ENCODE measurements around the gene CDH23.

CDH23 gene

DNA sequence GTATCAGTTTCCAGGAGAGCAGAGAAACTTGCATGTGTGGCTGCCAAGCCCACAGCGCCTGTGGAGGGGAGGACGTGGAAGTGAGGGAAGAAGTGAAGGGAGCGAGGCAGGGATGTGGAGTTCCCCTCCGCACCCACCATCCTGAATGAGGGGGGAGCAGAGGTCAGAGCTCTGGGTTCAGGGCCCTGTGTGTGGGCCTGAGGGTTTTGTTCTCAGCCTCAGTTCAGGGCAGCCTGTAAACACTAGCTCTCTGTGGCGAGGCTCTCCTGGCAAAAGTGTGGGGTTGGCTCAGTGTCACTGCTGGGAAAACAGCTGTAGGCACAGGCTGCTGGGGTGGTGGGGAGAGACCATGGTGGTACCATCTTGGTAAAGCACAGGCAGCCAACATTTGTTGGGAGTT, 214.4 kb downstream of the CDH23 start:
- in situ Hi-C loops (cut with HindIII; ENCODE audit: low sequenced_read_pairs): no loop called here

DNA sequence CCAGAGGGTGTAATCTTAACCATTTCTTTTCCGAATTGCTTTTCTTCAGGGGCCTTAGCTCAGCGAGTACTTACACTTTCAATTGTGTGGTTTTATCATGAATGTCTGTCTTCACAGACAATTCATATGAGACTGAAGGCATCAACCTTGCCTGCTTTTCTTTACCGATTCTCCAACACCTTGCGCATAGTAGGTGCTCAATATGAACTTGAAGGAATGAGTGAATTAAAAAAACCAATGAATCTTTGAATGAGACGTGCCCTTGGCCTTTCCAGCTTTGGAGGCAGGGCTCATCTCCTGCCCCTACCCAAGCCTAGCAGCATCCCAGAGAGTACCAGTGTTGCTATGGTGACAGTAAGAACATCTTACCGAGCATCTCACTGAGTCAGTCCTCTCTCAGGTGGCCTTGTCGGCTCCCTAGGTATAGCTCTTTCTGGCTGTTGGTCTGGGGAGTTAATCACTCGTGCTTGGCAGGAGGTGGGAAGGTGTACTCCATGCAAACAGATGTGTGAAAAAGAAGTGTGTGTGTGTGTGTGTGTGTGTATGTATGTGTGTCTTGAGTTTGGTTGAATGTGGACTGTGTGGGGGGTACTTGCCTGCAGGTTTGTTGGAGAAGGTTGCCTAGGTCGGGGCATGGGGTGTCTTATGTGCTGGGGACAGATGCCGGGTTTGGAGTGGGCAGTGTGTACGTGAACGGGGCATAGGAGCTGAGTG, 215.1 kb downstream of the CDH23 start:
- in situ Hi-C loops (cut with HindIII; ENCODE audit: low sequenced_read_pairs): no loop called here

DNA sequence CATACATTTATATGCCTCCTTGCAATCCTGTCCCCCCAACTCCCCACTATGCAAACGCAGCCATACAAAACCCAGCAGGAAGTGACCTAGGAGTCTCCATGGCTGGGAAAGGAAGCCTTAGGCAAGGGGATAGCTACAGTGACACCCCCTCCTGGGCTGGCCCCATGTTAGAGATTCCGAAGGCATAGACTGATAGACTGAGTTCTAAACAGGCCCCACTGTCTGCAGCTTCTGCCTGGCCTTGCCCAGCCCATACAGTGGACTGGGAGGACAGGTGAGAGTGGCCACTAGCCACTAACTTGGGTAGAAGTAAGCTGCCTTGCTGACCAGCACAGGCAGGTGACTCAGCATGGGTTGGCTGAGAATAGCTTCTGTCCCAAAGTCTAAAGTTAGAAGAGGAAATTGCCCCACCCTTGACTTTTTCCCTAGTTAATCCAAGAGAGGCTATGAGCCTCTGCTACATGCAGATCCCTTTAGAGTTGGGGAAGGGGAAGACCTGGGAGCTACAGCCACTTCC, 216.6 kb downstream of the CDH23 start:
- in situ Hi-C loops (cut with HindIII; ENCODE audit: low sequenced_read_pairs): no loop called here

DNA sequence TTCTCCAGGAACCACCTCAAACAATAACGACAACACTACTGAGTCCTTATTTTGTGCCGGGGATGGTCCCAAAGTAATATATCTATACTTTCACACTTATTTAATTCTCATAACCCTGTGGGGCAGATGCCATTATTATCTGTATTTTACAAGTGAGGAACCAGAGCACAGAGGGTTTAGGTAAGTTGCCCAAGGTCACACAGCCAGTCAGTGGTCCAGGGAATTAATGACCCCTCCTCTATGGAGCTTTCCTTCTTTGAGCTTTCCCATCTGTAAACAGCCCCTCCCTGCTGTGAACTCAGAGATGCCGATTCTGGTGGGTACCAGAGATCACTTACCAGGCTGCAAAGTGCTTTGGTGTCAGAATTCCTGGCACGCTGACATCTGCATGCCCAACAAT, 217.2 kb downstream of the CDH23 start:
- in situ Hi-C loops (cut with HindIII; ENCODE audit: low sequenced_read_pairs): no loop called here

DNA sequence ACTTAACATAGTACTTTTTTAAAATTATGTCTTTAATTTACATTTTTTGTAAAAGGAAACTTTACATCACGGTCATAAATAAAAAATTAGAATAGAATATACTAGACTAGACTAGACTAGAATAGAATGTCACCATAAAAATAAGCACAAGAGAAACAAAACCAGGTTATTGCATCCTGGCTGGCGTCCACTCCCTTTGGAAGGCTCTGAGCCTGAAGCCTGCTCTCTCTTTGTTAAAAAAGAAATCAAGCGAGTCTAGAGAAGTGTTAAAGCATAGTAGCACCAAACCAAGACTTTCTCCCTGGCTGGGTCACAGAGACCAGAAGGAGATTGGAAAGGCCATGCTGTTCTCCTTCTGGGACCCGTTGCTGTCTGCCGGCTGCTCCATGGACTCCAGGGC, 218.2 kb downstream of the CDH23 start:
- in situ Hi-C loops (cut with HindIII; ENCODE audit: low sequenced_read_pairs): no loop called here

DNA sequence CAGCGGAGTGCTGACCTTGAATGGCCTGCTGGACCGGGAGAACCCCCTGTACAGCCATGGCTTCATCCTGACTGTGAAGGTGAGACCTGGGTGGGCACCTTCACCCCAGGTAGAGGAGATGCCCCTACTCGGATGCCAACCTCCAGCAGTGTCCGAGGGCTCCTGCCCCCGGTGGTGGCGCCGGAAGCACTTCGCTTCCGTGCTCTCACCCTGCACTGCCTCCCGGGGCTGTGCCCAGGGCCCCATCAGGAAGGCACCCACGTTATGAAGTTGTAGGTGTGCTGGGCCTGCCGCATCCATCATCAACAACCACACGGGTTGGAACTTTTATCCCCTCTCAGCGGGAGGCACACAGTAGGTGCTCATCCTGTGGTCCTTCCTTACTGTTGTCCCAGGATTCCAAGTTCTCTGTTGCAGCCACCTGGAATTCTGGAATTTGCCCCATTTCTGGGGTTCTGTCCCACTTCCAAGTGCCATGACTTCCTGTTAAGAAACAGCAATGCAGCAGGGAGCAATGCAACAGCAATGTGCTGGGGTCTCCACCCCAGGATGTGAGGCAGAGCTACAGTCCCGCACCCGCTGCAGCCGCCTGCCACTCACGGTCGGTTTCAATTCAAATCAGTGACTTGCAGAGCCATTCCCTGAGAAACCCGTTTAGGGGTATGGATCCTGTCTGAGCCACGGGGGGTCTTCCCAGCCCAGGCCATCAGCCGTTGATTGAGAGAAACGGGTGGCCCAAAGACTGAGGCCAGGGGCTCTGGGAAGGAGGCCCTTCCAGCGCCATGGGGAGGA, 219.0 kb downstream of the CDH23 start:
- in situ Hi-C loops (cut with HindIII; ENCODE audit: low sequenced_read_pairs): no loop called here

DNA sequence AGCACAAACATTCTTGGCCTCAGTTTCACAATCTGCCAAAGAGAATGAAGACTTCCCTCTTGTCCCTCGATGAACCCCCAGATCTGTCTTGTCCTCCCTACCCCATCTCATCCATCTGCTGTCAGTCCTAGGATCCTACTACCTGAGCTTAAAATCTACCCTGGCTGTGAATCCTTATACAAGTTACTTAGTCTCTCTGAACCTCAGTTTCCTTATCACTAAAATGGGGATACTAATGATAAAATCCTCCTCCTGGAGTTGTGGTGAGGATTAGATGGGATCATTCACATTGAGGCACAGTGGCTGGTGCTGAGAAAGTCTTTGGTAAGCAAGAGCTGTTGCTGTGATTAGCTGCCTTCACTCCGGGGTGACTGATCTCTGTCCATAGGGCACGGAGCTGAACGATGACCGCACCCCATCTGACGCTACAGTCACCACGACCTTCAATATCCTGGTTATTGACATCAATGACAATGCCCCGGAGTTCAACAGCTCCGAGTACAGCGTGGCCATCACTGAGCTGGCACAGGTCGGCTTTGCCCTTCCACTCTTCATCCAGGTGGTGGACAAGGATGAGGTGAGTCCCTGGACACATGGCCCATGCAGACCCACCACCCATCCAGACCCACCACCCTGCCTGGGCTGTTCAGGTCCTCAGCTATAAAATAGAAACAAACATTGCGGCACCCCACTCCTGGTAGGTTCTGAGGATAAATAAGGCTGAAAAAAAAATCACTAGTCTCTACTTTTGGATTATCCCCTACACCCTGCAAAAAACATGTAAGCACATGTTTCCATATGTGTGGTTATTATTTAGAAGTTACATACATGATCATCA, 220.3 kb downstream of the CDH23 start:
- in situ Hi-C loops (cut with HindIII; ENCODE audit: low sequenced_read_pairs): no loop called here

DNA sequence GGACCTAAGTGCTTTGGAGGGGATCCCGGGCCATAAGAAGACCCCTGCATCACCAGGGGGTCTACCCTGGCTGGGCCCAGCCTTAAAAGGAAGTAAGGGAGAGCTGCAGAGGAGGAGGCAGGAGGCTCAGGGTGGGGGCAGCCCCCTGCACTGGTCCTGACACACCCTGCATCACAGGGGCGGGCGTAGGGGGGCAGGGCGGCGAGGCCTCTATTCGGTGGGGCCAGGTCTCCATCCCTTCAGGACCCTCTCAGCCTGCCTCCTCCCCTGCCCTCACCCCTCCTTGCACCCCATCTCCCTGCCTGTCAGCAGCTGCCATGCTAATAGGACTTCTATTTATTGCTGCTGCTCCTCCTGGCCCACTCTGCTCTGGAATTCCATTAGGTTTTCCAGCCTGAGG, 221.5 kb downstream of the CDH23 start:
- in situ Hi-C loops (cut with HindIII; ENCODE audit: low sequenced_read_pairs): no loop called here

DNA sequence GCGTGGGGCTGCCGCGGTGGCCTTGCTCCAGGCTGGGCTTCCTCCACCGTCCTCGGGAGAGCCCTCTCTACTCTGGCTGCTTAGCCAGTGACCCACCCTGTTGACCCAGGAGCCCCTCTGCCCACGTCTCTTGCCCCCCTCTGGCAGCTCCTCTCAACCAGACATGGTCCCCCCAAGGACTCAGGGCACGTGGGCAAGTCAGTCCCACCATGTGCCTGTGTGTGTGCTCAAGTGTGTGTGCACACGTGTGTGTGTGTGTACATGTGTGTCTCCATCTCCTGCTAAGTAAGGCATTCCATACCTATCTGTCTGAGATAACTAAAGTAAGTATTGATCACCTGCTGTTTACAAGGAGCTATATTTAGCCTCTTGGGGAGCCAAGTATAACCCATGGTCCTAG, 221.9 kb downstream of the CDH23 start:
- in situ Hi-C loops (cut with HindIII; ENCODE audit: low sequenced_read_pairs): no loop called here

DNA sequence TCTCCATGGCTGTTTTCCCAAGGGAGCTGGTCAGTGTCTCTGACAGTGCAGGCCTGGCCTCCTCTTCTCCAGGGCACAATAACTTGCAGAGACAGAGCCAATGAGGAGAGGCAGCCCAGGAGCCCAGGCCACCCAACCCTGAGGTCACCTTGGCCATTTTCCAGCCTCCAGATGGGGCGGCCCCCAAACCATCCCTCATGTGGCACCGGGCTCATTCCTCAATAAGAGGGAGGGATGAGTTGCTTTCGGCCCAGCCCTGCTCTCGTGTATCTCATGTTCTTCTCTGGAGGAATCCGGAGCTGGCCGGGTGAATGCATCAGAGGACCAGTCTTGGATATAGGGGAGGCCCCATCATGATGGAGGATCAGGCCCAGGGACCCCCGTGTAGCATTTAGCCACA, 223.9 kb downstream of the CDH23 start:
- in situ Hi-C loops (cut with HindIII; ENCODE audit: low sequenced_read_pairs): no loop called here

DNA sequence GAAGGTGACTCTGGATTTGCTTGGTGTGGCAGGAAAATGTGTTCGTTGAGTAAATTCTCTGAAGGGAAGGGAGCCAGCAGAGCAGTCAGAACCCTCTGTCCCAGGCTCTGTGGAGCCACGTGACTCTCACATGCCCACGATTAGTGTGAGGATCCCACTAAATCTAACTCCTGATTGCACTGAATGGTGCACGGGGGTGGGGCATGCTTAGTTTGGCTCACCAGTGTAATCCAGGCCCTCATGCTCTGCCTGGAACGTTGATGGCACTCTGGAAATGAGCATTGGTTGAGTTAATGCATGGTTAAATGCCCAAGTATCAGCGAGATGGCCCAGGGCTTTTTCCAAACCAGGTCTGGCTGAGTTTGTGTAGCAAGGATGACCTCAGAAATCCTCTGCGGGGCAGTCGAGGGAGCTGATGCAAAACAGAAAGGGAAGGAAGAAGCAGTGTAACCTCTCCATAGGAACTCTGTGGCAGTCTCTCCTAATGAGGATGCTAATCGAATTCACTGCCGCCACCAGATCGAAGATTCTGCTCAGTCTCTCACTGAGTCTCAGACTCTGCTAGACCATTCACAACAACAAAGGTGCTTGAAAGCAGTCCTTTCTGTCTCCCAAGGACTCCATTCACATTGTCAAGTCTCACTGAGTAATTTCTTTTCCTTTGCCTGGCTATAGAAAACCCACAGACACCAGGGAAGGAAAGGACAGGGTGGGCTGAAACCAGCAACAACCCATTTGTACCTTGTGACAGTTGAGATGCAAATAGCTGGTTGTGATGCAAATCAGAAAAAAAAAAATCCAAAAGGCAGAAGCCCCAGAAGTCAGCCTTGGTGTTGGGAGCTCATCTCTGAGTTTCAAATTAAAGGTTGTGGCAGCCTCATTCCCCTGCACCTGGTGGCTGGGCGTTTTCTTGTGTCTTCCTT, 224.8 kb downstream of the CDH23 start:
- in situ Hi-C loops (cut with HindIII; ENCODE audit: low sequenced_read_pairs): no loop called here

DNA sequence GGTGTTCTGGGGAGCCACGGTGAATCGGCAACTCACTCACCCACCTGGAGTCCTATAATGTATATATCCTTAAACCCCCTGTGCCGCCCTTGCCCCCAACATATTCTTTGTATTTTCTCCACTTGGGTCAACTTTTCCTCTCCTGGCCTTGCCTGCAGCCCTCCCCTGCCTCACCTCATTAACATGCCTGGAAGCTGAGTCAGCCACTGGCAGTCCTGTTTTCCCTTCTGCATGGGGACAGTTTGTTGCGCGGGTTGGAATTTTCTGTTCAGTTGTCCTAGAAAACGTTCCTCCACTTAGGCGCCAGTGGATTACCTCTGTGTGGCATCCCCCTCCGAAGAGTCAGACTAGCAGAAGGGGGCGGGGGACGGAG, 225.4 kb downstream of the CDH23 start:
- in situ Hi-C loops (cut with HindIII; ENCODE audit: low sequenced_read_pairs): no loop called here

DNA sequence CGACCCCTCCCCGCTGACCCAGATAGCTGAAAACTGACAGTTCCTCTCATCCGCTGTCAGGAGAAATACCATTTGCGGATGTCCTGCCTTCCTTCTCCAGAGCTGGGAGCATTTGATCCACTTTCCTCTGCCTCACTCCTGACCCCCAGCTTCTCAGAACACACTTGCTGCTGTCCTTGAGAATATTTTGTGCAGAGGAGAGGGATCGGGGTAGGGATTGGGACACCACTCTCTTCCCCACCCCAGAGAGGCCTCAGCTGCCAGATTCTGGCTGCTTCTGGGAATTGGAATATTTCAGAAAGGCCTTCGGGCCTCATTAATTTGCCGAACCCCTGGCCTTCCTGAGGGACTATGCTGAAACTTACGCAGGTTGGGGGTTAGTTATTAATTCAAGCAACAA, 225.9 kb downstream of the CDH23 start:
- in situ Hi-C loops (cut with HindIII; ENCODE audit: low sequenced_read_pairs): no loop called here

DNA sequence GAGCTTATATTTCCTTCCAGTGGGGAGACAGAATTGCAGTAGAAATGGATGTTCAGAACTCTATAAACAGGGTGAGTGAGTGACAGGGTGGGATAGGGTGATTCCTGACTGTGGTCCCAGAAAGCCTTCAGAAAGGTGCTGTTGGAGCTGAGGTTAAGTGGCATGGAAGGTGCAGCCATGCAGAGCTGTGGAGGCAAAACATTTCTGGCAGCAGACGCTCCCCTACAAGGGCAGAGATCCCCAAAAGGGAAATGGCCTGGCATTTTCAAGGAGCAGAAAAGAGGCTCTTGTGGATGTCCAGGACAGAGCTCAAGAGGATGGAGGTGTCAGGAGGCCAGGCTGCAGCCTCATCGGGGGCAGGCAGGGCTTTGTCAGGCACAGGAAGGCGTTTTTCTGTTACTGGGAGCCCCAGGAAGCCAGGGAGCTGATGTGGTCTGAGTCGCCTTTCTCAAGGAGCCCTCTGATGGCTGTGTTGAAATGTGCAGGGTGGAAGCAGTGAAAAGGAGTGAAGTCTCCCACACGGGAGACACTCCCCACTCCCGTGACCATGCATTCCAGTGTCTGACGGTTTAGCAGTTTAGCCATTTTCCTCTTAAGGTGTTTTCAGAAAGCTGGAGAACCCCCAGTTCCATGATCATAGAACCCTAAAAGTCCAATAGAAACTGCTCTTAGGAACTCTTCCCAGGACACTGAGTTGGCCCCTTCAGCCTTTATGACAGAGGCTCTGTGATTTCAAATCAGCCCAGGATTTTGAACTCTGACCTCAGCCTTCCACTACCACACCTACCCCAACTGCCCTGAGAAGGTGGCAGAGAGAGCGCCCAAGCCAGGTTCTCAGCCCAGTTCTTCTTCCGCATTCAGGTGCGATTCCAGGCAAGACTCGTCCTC, 226.6 kb downstream of the CDH23 start:
- in situ Hi-C loops (cut with HindIII; ENCODE audit: low sequenced_read_pairs): no loop called here

DNA sequence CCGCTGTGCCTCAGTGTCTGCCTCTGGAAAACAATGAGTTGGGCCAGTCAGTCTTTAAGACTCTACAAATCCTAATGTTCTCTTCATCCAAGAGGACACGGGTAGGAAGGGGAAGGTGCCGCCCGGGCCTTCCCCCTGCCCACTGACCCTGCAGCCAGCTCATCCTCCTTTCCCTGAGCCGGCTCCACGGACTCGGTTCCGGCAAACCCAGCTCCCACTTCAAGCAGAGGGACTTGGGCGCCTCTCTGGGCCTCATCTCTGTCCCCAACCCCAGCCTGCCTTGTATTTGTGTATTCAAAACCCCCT, 227.2 kb downstream of the CDH23 start:
- in situ Hi-C loops (cut with HindIII; ENCODE audit: low sequenced_read_pairs): no loop called here

DNA sequence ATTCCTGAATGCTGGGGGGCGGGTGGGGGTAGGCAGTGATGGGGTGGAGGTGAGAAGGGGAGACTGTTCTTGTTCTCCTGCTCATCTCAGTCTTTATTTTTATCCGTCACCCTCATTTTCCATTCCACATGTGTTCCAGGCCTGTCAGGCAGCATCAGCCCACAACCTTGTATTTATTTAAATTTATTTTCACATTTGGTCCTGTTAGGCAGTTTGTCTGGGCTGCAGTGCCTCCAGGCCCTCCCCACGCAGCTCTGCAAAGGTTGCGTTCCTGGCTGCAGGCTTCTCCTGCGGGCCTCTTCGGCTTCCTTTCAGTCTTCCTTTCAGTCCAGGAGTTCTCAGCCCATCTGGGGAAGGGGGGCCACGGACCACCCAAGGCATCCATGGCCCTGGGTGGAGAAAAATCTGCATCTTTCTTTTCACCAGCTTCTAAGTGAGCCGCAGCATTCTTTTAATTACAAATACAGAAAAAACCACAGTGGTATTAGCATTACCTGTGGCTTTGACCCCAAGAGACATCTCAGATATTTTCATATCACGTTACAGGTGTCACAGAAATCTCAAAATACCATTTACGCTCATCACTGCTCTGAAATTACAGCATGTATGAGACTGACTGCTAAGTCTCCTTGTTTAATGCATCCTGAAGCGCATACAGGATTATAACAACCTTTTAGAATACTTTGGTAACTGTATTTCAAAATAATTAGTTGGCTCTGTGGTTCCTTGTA, 228.9 kb downstream of the CDH23 start:
- in situ Hi-C loops (cut with HindIII; ENCODE audit: low sequenced_read_pairs): no loop called here

DNA sequence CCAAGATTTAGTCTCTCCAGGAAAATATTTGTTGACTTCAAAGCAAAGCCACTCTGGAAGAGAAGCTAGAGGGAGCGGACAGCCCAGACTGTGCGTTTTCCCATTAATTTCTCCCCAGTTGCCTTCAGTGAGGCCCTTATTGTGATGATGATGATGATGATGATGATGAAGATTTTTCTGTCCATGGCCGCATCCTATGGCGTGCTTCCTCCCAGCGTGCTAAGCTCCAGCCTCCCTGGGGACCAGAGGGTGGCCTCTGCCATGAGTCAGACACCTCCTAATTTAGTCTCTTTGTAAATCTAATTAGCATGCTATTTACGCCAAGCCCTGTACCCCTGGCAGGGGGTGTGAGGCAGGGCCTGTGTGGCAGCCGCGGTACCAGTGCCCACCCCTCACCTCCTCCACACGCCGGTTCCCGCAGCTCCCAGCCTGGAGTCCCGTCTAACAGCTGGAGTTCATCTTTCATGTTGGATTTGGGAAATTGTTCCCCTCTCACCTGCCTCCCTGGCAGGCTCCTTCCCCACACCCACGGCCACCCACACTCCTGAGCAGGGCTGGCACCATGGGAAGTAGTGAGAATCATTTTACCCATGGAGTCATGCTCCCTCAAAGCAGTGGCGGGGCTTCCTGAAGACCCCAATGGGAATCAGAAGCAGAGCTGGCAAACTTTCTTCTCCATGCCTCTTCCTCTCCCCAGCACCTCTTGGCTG, 230.7 kb downstream of the CDH23 start:
- in situ Hi-C loops (cut with HindIII; ENCODE audit: low sequenced_read_pairs): no loop called here

DNA sequence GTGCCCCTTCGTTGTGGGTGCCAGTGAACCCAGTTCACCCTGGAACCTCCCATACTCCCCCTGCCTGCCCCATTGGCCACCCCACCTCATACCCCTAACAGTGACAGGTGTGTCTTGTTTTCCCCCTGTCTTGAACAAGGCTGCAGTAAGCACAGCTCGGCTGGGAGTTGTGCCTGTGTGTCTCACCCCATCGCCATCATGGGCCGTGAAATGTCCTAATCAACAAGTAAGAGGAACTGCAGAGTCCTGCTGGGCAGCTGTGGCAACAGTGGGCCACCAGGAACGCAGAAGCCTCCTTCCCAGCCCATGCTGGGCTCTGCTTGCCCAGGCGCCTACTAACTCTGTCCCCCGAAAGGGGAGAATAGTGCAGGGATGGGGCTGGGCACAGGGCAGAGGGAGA, 231.2 kb downstream of the CDH23 start:
- in situ Hi-C loops (cut with HindIII; ENCODE audit: low sequenced_read_pairs): no loop called here
